Liver (tissue), 9 donors: ENCODE data around the gene BRD3. TPM values are rescaled to one million over a fixed set of nuclear protein-coding genes. Genes with fewer than 3 reads are reported as not detected.

Source experiments
- DNase-seq: peaks from one replicate; pipeline ENCODE4 v3.0.0-alpha.2; 2017; ENCODE audit warnings: low spot score
- H3K27ac ChIP-seq, 2 donors: one replicate each; pipeline ENCODE4 v1.7.0; 2013; ENCODE audit warnings: inconsistent platforms in 2 of 2, low read length in 2 of 2, control low read depth in 1 of 2, low read depth in 1 of 2, mild to moderate bottlenecking in 1 of 2
- H3K27me3 ChIP-seq, 4 donors: one replicate each; pipeline versions ENCODE4 v1.6.1 to v1.7.0; 2013; ENCODE audit warnings: low read length in 3 of 4, inconsistent platforms in 1 of 4, mild to moderate bottlenecking in 1 of 4, moderate library complexity in 1 of 4; ENCODE audit not compliant: control insufficient read depth in 4 of 4, insufficient read depth in 4 of 4
- H3K36me3 ChIP-seq, 4 donors: one replicate each; pipeline versions ENCODE4 v1.6.1 to v1.7.0; 2013; ENCODE audit warnings: low read length in 3 of 4, mild to moderate bottlenecking in 3 of 4, low read depth in 1 of 4, moderate library complexity in 1 of 4; ENCODE audit not compliant: control insufficient read depth in 4 of 4, insufficient read depth in 3 of 4
- H3K4me1 ChIP-seq, 4 donors: one replicate each; pipeline versions ENCODE4 v1.6.1 to v1.7.0; 2013; ENCODE audit warnings: low read length in 3 of 4, mild to moderate bottlenecking in 3 of 4, moderate library complexity in 1 of 4; ENCODE audit not compliant: control insufficient read depth in 4 of 4, insufficient read depth in 4 of 4
- H3K4me3 ChIP-seq, 3 donors: one replicate each; pipeline versions ENCODE4 v1.6.1 to v1.7.0; 2013; ENCODE audit warnings: low read length in 3 of 3, control low read depth in 1 of 3, low read depth in 1 of 3, mild to moderate bottlenecking in 1 of 3
- H3K9ac ChIP-seq, 2 donors: one replicate each; pipeline ENCODE4 v1.7.0; 2013; ENCODE audit warnings: low read length in 2 of 2, mild to moderate bottlenecking in 2 of 2, moderate library complexity in 2 of 2, control low read depth in 1 of 2, low read depth in 1 of 2
- H3K9me3 ChIP-seq, 4 donors: one replicate each; pipeline versions ENCODE4 v1.6.1 to v1.7.0; 2013; ENCODE audit warnings: low read length in 3 of 4; ENCODE audit not compliant: control insufficient read depth in 4 of 4
- EGR1 ChIP-seq, 2 donors: IDR thresholded peaks; 2 replicates each; pipeline ENCODE4 v1.6.1; 2016 to 2018; ENCODE audit warnings: antibody characterized with exemption in 2 of 2, low read depth in 2 of 2
- FOXA1 ChIP-seq: IDR thresholded peaks from 2 replicates; pipeline ENCODE4 v1.6.1; 2016; ENCODE audit warnings: antibody characterized with exemption
- FOXA2 ChIP-seq: IDR thresholded peaks from 2 replicates; pipeline ENCODE4 v1.6.1; 2016; ENCODE audit warnings: antibody characterized with exemption
- GABPA ChIP-seq, 2 donors: IDR thresholded peaks in 1 of 2; conservative IDR thresholded peaks in 1 of 2; 2 replicates each; pipeline ENCODE4 v1.6.1; 2016; ENCODE audit warnings: antibody characterized with exemption in 2 of 2, mild to moderate bottlenecking in 1 of 2, moderate library complexity in 1 of 2
- HNF4A ChIP-seq, 2 donors: conservative IDR thresholded peaks; 2 replicates each; pipeline ENCODE4 v1.6.1; 2016; ENCODE audit warnings: antibody characterized with exemption in 2 of 2, mild to moderate bottlenecking in 2 of 2
- HNF4G ChIP-seq: IDR thresholded peaks from 2 replicates; pipeline ENCODE4 v1.6.1; 2016; ENCODE audit warnings: antibody characterized with exemption
- JUND ChIP-seq, 2 donors: IDR thresholded peaks; 2 replicates each; pipeline ENCODE4 v1.6.1; 2016; ENCODE audit warnings: antibody characterized with exemption in 2 of 2
- NR2F2 ChIP-seq: IDR thresholded peaks from 2 replicates; pipeline ENCODE4 v1.6.1; 2016; ENCODE audit warnings: antibody characterized with exemption
- RAD21 ChIP-seq, 2 donors: IDR thresholded peaks; 2 replicates each; pipeline ENCODE4 v1.6.1; 2016; ENCODE audit warnings: antibody characterized with exemption in 2 of 2, mild to moderate bottlenecking in 2 of 2
- RXRA ChIP-seq, 2 donors: IDR thresholded peaks; 2 replicates each; pipeline ENCODE4 v1.6.1; 2017 to 2018; ENCODE audit warnings: antibody characterized with exemption in 2 of 2, mild to moderate bottlenecking in 1 of 2
- SP1 ChIP-seq: IDR thresholded peaks from 2 replicates; pipeline ENCODE4 v1.6.1; 2018; ENCODE audit warnings: antibody characterized with exemption, mild to moderate bottlenecking
- YY1 ChIP-seq: IDR thresholded peaks from 2 replicates; pipeline ENCODE4 v1.6.1; 2016; ENCODE audit warnings: antibody characterized with exemption, mild to moderate bottlenecking
- WGBS: extraction: QIAGEN DNeasy Blood & Tissue Kit; methylation state at CpG from one replicate; pipeline ENCODE4 v1.1.7; 2013; 5-methylcytosine and 5-hydroxymethylcytosine counted together
- polyA plus RNA-seq, 2 donors: library from polyadenylated mRNA; stranded (reverse) in 1 of 2; unstranded in 1 of 2; fragments of 200-250 nt in 1 of 2; fragments of >200 nt in 1 of 2; fragmentation: Nextera tagmentation in 1 of 2; extraction: Ambion mirVana in 1 of 2; gene quantifications; one replicate each; pipeline versions ENCODE4 v1.2.1 to v1.2.3, GENCODE V29; 2013 to 2015
- total RNA-seq, 2 donors: library from RNA; depleted of rRNA; stranded (reverse); fragments of >200 nt; gene quantifications; one replicate each; pipeline ENCODE4 v1.2.3, GENCODE V29; 2014
- TF ChIP-seq, protein P1 (sequence below): IDR thresholded peaks from 2 replicates; pipeline ENCODE4 v1.6.1; 2016; ENCODE audit warnings: antibody characterized with exemption
- TF ChIP-seq, protein P2 (sequence below): fragments of 150-350 bp; IDR thresholded peaks from 2 replicates; pipeline ENCODE4 v1.5.1; 2017; ENCODE audit warnings: improper control_type of control experiment, low read depth, low read length; ENCODE audit not compliant: missing input control
- TF ChIP-seq, protein P3 (sequence below): IDR thresholded peaks from 2 replicates; pipeline ENCODE4 v1.6.1; 2016; ENCODE audit warnings: antibody characterized with exemption
- TF ChIP-seq, protein P4 (sequence below): IDR thresholded peaks from 2 replicates; pipeline ENCODE4 v1.6.1; 2016; ENCODE audit warnings: antibody characterized with exemption
- TF ChIP-seq, protein P5 (sequence below): IDR thresholded peaks from 2 replicates; pipeline ENCODE4 v1.6.1; 2016; ENCODE audit warnings: antibody characterized with exemption, mild to moderate bottlenecking
- donor health status: healthy.
- donor health status: healthy.
- donor health status: healthy.
- donor health status: healthy.
- donor health status: healthy.

The BRD3 gene
- total and polyA plus RNA-seq, 4 donors: 7.2 to 17.7 (median 12.7) TPM

DNA sequence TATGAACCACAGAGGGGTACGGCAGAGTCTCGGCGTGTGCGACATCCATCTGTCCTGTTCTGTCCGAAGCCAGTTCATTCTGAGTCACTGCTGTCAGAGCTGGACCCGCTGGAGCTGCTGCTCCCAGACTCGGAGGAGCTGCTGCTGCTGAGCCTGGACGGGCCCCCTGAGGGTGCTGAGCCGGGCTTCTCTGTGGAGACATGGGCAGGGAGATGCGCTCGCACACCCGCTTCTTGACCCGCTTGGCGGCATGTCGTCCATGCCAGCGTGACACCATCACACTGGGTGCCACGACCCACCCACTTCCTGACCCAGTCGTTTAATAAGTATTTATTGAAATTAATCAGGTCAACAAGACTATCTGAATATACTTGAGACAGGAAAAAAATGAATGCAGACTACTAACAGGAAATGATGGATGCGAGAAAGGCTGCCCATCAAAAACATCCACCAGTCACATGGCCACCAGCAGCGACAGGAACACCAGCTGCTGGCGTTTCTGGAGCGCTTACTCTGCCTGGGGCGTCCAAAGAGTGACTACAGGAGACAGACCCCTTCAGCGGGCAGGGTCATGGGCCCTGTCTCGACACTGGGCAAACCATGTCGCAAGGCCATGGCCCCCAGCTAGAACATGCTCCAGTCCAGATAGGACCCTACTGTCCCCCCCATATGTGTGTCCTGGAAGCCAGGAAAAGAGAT is 34.2 kb downstream of the BRD3 start:
- DNase-seq: no peak
- Histone ChIP-seq H3K9me3 (no peaks in the 10 kb centered on the region), H3K27ac (no peak overlapping the region), H3K36me3 (peaks cover 21 to 46% (median 34%) of the 10 kb centered on the region in 4 donors), H3K9ac (no peak overlapping the region), H3K27me3 (no peaks in the 10 kb centered on the region), H3K4me1 (peaks cover 7 to 11% (median 10%) of the 10 kb centered on the region in 4 donors), H3K4me3 (no peak overlapping the region)
- WGBS: 95% methylated on average over 26 of the region's 26 CpGs
- TF ChIP-seq RXRA (IDR thresholded peaks at IDR 0.05) (no peak), FOXA2 (no peak), YY1 (no peak), FOXA1 (no peak), SP1 (no peak)
- TF ChIP-seq, protein P1, sequence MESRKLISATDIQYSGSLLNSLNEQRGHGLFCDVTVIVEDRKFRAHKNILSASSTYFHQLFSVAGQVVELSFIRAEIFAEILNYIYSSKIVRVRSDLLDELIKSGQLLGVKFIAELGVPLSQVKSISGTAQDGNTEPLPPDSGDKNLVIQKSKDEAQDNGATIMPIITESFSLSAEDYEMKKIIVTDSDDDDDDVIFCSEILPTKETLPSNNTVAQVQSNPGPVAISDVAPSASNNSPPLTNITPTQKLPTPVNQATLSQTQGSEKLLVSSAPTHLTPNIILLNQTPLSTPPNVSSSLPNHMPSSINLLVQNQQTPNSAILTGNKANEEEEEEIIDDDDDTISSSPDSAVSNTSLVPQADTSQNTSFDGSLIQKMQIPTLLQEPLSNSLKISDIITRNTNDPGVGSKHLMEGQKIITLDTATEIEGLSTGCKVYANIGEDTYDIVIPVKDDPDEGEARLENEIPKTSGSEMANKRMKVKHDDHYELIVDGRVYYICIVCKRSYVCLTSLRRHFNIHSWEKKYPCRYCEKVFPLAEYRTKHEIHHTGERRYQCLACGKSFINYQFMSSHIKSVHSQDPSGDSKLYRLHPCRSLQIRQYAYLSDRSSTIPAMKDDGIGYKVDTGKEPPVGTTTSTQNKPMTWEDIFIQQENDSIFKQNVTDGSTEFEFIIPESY: no peak
- TF ChIP-seq, protein P2, sequence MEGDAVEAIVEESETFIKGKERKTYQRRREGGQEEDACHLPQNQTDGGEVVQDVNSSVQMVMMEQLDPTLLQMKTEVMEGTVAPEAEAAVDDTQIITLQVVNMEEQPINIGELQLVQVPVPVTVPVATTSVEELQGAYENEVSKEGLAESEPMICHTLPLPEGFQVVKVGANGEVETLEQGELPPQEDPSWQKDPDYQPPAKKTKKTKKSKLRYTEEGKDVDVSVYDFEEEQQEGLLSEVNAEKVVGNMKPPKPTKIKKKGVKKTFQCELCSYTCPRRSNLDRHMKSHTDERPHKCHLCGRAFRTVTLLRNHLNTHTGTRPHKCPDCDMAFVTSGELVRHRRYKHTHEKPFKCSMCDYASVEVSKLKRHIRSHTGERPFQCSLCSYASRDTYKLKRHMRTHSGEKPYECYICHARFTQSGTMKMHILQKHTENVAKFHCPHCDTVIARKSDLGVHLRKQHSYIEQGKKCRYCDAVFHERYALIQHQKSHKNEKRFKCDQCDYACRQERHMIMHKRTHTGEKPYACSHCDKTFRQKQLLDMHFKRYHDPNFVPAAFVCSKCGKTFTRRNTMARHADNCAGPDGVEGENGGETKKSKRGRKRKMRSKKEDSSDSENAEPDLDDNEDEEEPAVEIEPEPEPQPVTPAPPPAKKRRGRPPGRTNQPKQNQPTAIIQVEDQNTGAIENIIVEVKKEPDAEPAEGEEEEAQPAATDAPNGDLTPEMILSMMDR: no peak

DNA sequence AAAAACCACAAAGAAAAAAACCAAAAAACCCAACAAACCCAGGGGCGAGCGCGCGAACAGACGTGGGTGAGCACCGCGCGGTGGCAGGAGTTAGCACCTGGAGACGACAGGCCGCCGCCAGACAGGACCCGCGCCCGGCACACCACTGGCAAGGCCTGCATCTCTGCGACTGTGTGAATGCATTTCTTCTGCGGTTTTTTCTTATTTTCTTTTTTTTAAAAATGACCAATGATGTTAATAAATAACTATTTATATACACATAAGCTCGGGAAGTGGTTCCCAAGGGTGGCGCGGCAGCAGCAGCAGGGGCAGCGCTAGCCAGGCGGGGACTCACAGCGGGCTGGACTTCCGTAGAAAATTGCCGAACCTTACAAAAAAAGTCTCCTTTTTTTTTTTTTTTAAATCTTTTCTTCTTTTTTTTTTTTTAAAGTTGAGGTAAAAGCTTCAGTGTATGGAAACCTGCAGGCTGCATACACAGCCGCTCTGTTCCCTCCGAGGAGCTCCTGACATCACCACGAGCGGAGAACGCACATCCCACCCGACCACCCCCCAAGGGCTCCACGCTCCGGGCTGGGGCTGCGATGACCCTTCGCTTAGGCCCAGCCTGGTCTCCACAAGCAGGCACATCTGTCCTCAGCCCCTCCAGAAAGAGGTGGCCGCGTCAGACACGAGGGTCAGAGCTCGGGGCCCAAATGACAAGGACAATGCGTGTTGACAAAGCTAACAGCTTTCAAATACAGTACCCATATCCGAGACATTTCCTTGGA is 35.2 kb downstream of the BRD3 start:
- H3K9me3 ChIP-seq: no peaks in the 10 kb centered on the region
- H3K9ac ChIP-seq: no peak overlapping the region
- no peak overlapping the region for H3K27ac ChIP-seq
- H3K36me3 ChIP-seq: peaks cover 21 to 46% (median 34%) of the 10 kb centered on the region in 4 donors
- TF ChIP-seq HNF4G: no peak
- no peak for TF ChIP-seq YY1
- no peak for TF ChIP-seq HNF4A (conservative IDR thresholded peaks at IDR 0.05)
- TF ChIP-seq JUND (IDR thresholded peaks at IDR 0.05): no peak
- TF ChIP-seq FOXA1: no peak
- TF ChIP-seq SP1: no peak
- TF ChIP-seq GABPA (IDR thresholded peaks at IDR 0.05 in 1 of 2, conservative IDR thresholded peaks at IDR 0.05 in 1 of 2): no peak
- TF ChIP-seq, protein P3, sequence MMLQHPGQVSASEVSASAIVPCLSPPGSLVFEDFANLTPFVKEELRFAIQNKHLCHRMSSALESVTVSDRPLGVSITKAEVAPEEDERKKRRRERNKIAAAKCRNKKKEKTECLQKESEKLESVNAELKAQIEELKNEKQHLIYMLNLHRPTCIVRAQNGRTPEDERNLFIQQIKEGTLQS: no peak
- no peak for TF ChIP-seq NR2F2
- TF ChIP-seq, protein P4, sequence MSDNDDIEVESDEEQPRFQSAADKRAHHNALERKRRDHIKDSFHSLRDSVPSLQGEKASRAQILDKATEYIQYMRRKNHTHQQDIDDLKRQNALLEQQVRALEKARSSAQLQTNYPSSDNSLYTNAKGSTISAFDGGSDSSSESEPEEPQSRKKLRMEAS: no peak
- TF ChIP-seq, protein P5, sequence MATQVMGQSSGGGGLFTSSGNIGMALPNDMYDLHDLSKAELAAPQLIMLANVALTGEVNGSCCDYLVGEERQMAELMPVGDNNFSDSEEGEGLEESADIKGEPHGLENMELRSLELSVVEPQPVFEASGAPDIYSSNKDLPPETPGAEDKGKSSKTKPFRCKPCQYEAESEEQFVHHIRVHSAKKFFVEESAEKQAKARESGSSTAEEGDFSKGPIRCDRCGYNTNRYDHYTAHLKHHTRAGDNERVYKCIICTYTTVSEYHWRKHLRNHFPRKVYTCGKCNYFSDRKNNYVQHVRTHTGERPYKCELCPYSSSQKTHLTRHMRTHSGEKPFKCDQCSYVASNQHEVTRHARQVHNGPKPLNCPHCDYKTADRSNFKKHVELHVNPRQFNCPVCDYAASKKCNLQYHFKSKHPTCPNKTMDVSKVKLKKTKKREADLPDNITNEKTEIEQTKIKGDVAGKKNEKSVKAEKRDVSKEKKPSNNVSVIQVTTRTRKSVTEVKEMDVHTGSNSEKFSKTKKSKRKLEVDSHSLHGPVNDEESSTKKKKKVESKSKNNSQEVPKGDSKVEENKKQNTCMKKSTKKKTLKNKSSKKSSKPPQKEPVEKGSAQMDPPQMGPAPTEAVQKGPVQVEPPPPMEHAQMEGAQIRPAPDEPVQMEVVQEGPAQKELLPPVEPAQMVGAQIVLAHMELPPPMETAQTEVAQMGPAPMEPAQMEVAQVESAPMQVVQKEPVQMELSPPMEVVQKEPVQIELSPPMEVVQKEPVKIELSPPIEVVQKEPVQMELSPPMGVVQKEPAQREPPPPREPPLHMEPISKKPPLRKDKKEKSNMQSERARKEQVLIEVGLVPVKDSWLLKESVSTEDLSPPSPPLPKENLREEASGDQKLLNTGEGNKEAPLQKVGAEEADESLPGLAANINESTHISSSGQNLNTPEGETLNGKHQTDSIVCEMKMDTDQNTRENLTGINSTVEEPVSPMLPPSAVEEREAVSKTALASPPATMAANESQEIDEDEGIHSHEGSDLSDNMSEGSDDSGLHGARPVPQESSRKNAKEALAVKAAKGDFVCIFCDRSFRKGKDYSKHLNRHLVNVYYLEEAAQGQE: no peak
- TF ChIP-seq, protein P2: no peak
- TF ChIP-seq RAD21 (IDR thresholded peaks at IDR 0.05): no peak
- TF ChIP-seq FOXA2: no peak
- no peak for TF ChIP-seq EGR1 (IDR thresholded peaks at IDR 0.05; ENCODE audit: low read depth in 2 of 2)
- no peaks in the 10 kb centered on the region for H3K27me3 ChIP-seq
- WGBS: 96% methylated on average over 40 of the region's 40 CpGs
- no peak for DNase-seq
- H3K4me3 ChIP-seq: no peak overlapping the region
- H3K4me1 ChIP-seq: peaks cover 7 to 16% (median 13%) of the 10 kb centered on the region in 4 donors
